Testis (tissue), 2 donors: ENCODE data around the gene ANKRD33B.

Source experiments
- POLR2A ChIP-seq: fragments of 450-650 bp; IDR thresholded peaks from one replicate; pipeline ENCODE4 v1.6.1; 2017; ENCODE audit warnings: antibody characterized with exemption, mild to moderate bottlenecking, moderate library complexity
- TF ChIP-seq, protein P1 (sequence below), 3 experiments: fragments of 450-650 bp in 2 of 3; fragments of 200-600 bp in 1 of 3; sonication (generic) in 1 of 3; IDR thresholded peaks; one replicate each; pipeline ENCODE4 v1.5.1; 2016 to 2019; ENCODE audit warnings: antibody characterized with exemption in 3 of 3, mild to moderate bottlenecking in 2 of 3, moderate library complexity in 1 of 3

DNA sequence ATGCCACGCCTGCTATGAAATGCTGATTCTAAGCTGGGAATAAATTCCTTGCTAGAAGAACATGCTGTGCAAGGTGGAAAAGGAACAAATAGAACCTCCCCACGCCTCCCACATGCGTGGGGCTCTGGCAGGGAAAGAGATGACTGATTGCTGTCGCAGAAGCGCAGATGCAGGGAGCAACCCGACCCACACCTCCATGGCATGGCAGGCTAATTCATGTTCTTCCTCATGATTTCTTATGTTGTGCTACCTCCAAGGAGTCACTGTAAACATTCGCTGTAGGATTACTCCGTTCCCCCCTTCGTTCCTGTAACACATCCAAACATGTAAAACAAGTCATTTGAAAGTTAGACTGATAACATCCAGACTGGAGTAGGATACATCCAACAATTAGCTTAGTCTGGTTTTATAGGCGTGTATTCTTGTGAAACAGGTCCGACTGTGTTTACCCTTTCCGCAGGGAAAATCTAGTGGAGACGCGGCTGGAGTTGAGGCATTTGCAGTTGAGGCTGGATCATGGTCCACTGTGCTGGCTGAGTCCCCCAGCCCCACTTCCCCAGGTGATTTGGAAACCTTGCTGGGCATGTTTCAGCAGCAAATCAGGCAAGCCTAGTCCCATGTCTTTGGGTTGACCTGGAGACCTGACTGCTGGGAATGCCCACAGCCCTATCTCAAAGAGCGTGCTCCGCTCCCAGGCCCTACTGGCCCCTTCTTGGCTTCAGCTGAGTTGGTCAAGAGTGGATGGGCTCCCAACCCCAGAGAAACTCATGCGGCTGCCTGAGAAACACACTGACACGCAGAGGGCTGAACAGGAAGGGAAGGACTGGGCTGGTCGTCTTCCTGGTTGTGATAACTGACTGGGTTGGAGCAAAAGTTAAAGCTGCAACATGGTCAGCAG lies 24.8 kb upstream of the ANKRD33B start:
- TF ChIP-seq, protein P1, sequence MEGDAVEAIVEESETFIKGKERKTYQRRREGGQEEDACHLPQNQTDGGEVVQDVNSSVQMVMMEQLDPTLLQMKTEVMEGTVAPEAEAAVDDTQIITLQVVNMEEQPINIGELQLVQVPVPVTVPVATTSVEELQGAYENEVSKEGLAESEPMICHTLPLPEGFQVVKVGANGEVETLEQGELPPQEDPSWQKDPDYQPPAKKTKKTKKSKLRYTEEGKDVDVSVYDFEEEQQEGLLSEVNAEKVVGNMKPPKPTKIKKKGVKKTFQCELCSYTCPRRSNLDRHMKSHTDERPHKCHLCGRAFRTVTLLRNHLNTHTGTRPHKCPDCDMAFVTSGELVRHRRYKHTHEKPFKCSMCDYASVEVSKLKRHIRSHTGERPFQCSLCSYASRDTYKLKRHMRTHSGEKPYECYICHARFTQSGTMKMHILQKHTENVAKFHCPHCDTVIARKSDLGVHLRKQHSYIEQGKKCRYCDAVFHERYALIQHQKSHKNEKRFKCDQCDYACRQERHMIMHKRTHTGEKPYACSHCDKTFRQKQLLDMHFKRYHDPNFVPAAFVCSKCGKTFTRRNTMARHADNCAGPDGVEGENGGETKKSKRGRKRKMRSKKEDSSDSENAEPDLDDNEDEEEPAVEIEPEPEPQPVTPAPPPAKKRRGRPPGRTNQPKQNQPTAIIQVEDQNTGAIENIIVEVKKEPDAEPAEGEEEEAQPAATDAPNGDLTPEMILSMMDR (IDR thresholded peaks at IDR 0.05), result no peak
- TF ChIP-seq POLR2A, result no peak
